A673 (cell line): ENCODE measurements around the gene ITPR3. TPM values are rescaled to one million over a fixed set of nuclear protein-coding genes. Genes with fewer than 3 reads are reported as not detected.

Experiments used
- microRNA-seq: library from miRNA; unstranded; fragments of <30 nt; microRNA quantifications from one replicate; pipeline ENCODE4 v1.2.0, GENCODE V29; 2021
- total RNA-seq: library from RNA; stranded (reverse); gene quantifications from 2 replicates; pipeline ENCODE4 v1.2.3, GENCODE V29; 2021

Gene ITPR3
- total RNA-seq, 1 experiment from 2014 or later = 27.8 TPM

Small RNA genes lying within 50 kb of the gene (microRNA-seq; reads per million reads assigned to microRNA genes)
- gene MIR3934 = 35.9 reads per million, percentile 51 among the genes with 10 or more reads in this experiment

Other genes starting within 250 kb of the ITPR3 start
- gene KIFC1, start 229.5 kb upstream of the ITPR3 start, total RNA-seq = 123 and 133 TPM in 2 replicates
- gene PHF1, start 210.3 kb upstream of the ITPR3 start, total RNA-seq = 53.5 and 56.1 TPM in 2 replicates
- 221 and 223 TPM in 2 replicates for gene CUTA, start 203.2 kb upstream of the ITPR3 start, total RNA-seq
- 77.6 and 78.5 TPM in 2 replicates for gene SYNGAP1, start 201.3 kb upstream of the ITPR3 start, total RNA-seq
- 14.6 and 16.9 TPM in 2 replicates for gene ZBTB9, start 166.7 kb upstream of the ITPR3 start, total RNA-seq
- gene BAK1, start 41.0 kb upstream of the ITPR3 start, total RNA-seq = 26.4 and 27.1 TPM in 2 replicates
- gene UQCC2, start 90.4 kb downstream of the ITPR3 start, total RNA-seq = 122 and 124 TPM in 2 replicates
- gene IP6K3, start 125.6 kb downstream of the ITPR3 start, total RNA-seq = not detected in 2 replicates
- 75.8 and 76.0 TPM in 2 replicates for gene LEMD2, start 167.8 kb downstream of the ITPR3 start, total RNA-seq
- gene MLN, start 182.7 kb downstream of the ITPR3 start, total RNA-seq = not detected in 2 replicates